GM21825 (cell line): ENCODE results near the gene CLEC18B.
"Not testable (repeated sequence)": the region's sequence is repeated elsewhere in the genome, so short reads cannot be mapped to it uniquely, and the experiment has no call there.

ENCODE experiments used
- ATAC-seq: cut with Tn5 transposase; IDR thresholded peaks from one replicate; pipeline ENCODE4 v1.9.1; 2021; ENCODE audit warnings: mild to moderate bottlenecking, moderate library complexity; ENCODE audit not compliant: unreplicated experiment

Gene CLEC18B

DNA sequence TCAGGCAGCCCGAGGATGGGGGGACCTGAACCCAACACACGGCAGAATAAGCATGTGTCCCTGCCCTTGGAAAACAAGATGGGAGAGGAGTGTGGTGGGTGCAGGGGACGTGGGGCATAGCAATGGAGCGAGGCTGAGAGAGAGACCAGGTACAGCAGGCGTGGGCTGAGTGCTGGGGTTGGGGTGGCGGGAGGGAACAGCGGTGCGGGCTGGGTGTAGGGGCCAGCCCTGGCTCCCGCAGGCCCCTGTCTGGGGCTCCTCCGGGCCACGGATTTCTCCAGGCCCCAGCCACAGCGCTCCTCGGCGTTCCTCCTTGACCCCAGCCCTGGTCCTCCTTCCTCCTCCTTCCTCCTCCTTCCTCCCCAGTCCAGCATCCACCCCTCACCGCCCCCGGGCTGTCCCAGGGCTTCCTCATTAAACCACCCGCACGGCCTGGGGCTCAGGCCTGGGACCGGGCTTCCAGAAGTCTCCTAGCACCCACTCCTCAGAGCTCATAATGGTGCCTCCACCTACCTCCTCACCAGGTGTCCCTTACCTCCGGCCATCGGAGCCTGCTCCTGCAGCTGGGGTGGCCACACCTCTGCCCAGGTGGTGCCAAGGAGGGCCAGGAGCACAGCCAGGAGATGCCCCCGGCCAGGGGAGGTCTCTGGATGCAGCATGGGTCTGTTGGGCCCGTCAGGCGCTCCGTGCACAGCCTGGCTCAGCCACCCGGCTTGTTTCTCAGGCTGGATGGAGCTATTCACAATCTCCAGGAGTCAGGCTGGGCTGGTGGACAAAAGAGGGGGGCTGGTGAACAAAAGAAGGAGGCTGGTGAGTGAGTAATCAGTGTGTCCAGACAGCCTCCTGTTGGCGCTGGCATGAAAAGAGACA is at the start of gene CLEC18B:
Gene CLEC18B, minus strand, starts transcription at position 867 of the 870 bp plus-strand sequence. Its CDS starts 208 bp downstream, at position 659.
- ATAC-seq, result not testable (repeated sequence)

DNA sequence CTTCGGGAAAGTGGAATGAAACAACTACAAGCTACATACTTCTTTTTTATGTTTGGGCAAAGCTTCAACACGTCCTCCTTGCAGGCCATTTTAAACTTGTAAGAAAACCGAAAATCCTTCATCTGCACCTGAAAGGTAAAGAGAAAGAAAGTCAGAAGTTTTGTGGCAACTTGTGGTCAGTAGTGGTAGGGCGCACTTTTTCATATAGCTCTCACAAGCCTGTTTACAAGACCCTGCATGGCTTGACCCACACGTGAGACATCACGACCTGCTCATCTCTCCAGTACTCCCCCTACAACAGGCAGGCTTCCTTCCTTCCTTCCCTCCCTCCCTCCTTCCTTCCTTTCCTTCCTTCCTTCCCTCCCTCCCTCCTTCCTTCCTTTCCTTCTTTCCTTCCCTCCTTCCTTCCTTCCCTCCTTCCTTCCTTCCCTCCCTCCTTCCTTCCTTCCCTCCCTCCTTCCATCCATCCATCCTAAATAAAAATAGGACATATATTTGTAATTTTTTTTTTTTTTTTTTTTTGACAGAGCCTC is 48.7 kb upstream of the CLEC18B start:
- ATAC-seq, result no peak

DNA sequence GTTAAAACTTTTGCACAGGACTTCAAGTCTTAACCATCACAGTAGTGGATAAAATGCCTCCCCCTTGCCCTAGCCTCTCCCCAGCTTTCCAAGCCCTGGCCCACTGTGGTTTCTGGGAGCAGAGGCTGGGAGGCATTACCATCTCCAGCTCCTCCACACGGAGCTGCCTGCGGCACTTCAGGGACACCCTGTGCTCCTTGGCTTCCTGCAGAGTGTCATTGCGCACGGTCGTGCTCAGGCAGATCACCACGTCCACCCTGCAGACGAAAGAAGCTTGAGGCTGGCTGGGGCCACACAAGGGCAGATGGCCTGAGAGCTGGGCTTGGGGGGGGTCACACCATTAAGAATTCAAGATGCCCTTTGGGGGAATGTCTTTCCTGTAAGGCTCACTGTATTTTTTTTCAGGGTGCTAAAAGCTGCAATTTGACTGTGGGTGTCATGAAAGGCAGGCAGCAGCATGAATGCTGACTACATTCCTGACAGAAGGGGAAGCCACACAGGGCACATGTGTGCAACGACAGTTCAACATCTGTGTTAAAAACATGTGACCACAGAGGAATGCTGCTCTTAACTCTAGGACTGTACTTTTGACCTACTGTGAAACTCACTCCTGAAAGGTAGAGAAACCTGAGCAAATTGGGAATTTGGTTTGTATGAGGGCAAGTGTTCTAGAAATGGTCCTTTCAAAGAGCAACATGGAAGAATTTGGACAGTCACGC is 47.7 kb upstream of the CLEC18B start:
- ATAC-seq, result no peak

DNA sequence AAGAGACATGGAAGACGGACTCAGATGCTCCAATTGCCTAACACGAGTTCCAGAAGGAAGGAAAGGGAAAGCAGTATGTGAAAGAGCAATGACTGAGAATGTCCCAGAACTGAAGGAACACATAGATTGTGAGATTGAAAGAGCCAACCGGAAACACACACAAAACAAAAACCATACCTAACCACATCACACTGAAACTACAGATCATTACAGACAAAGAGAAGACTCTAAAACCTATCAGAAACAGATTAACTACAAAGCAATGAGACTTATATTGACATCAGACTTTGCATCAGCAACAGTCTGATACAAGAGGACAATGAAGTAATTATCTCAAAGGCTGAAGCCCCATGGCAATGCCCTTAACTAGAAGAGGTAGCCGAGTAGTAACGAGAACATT is 45.6 kb upstream of the CLEC18B start:
- peak; percentile 57 for ATAC-seq

DNA sequence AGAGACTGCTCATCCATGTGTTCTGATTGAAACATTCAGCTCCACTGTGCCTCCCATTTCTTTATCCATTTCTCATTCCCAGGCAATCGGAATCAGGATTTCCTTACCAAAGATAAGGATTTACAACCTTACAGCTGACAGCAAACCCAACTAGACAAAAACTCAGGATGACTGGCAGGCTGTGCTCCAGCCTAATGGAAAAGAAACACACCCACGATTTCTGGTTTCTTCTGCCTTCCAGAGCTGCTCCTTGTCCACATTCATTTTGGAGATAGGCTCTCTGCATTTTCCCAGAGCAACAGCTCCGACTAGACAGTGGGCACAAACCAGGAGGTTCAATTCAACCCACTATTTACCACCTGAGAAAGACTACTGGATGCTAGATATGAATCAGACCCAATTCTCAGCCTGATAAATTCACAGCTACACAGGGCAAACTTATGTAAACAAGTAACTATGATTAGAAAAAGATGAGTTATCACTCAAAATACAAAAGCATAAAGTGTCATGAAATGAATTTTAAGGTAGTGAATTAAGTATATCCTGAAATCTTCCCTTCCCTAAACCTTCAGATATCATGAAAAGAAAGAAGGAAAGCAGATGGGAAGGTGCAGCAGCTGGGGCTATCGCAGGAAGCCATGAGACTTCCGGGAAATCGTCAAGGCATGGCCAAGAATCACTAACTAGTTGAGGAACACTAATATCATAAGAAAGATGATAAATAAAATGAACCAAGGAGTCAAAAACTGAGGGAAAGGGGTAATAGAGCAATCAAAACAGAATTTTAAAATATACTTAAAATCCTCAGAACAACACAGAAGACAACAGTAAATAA is 44.8 kb upstream of the CLEC18B start:
- ATAC-seq, result no peak

DNA sequence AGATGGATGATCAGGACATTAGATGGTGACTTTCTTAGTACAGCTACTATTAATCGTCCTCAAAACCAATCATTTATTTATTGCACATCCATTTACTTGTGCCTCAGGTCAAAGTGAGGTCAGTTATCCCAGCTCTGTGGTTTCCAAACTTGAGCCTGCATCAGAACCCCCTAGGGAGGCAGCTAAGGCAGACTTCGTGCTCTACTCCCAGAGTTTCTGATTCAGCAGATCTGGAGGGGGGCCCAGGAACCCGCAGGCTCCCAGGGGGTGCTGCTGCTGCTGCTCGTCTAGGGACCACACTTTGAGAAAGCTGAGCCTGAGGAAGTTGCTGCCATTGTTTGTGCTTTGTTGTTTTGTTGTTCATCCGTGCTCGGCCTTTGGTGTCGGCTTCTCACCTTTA is 44.0 kb upstream of the CLEC18B start:
- no peak for ATAC-seq

DNA sequence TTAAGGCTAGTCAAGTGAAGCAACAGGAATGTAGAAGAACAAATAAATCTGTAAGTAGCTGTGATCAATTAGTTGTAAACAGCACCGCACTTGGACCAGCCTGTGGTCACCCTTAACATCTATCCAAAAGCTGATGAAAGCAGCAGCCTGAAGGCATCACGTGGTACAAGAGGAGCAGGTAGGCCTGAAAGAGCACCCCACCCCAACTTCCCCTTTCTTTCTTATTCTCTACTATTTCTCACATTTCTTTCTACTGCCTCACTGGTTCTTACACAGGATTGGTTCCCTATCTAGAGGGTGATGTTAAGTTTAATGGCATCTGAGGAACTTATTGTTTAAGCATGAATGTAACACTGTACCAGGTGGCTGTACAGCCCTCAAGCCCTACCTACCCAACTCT is 42.6 kb upstream of the CLEC18B start:
- ATAC-seq, result no peak

DNA sequence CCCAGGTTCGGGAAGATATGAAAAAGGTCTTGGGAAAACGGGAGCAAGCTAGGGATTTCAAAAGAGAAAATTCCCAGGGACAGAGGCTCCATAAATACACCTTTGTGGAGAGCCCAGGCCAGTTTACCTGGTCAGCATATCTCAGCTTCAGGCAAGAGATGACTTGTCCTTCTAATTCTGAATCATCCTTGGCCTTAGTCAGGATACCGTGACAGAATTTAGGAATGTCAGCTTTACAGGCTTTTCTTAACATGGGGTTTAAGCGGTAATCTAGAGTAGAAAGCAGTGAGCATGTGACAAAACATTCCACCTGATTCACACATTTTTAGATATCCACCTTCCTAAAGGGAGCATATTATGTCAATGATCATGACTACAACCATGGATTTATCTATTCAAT is 41.1 kb upstream of the CLEC18B start:
- ATAC-seq, result no peak

DNA sequence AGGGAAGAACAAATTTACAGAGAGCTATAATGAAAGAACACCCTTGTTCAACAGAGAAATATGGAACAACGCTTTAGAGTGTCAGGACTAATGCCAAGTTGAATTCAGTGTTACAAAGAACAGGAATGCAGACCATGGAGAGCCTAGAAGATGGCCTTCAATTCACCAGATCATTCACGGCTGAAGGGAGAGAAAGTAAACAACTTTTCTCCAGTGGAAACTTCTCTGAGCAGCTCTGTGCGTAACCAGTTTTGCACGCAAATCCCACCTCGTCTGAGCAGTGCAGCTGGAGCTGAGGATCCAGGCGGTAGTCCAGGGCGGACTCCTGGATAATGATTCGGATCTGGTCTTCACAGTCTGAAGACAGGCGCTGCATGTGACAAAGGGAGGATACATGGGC is 40.5 kb upstream of the CLEC18B start:
- ATAC-seq, result no peak

DNA sequence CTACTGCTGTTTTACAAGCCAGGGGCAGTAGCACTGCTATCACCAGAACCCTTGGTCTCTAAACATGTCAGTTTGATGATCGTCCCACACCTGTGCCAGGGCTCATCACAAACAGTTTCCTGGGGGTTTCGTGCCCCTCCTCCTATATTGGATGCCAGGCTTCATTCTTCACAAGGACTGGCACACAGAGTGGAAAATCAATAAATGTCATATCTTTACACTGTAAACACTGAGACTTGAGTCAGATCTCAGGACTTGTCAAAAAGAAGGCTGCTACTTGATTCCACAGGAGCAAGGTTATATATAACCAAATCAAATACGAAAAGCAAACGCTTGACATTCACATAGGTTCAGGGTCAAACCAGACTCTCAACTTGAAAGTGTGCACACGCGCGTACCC is 39.3 kb upstream of the CLEC18B start:
- ATAC-seq, result no peak

DNA sequence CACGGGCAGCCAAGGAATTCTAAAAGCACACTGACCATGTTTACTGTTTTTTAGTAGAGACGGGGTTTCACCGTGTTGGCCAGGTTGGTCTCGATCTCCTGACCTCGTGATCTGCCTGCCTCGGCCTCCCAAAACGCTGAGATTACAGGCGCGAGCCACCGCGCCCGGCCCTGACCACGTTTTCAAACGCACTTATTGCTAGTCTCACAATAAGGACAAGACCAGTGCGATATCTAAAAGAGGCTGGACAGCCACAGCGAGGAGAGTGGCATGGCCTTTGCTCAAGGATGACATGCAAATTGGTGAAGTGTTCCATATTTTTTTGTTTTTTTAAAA is 35.0 kb upstream of the CLEC18B start:
- ATAC-seq, result no peak

DNA sequence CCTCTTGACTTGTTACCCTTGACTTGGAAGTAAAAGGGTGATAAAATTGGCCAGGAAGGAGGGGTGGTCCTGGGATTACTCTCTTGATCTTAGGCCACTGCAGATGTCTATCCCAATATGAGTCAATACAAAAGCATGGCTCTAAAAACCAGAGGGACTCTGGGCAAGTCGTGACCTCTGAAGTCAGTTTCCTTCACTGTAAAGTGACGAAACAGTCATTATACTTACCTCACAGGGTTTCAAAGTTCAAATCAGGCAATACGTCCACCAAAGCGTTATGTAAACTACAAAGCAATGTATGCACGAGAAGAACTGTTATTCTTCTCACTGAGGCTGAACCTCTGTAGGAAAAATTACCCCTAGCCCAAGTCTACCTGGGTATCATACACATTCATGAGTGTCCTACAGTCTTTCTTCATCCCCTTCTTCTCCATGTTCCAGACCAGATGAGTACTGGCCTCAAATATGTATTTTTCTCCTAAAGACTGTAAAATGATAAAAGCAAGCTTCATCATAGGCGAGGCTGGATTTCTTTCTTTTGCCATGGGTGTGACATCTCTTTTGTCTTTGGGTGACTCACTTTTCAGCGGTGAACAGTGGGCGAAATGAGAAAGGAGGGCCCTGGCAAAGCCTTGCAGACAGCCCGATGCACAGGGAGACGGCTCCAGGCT is 34.5 kb upstream of the CLEC18B start:
- no peak for ATAC-seq

DNA sequence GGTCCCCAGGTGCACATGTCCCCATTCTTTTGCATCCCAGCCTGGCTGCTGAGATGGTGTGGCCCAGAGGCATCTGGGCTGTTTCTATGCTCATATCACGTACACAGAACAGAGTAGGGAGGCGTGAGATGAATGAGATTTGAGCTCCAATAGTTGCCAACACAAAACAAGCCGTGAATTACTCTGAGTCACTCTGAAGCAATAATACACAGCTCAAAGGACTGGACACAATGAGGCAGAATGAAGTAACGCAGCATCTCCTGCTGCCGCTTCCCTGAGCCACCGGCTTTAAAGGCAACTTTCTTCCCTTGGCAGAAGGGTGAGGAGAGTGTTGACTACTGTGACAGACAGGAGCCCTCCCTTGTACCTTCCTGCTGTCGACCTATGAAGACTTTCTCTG is 33.9 kb upstream of the CLEC18B start:
- no peak for ATAC-seq

DNA sequence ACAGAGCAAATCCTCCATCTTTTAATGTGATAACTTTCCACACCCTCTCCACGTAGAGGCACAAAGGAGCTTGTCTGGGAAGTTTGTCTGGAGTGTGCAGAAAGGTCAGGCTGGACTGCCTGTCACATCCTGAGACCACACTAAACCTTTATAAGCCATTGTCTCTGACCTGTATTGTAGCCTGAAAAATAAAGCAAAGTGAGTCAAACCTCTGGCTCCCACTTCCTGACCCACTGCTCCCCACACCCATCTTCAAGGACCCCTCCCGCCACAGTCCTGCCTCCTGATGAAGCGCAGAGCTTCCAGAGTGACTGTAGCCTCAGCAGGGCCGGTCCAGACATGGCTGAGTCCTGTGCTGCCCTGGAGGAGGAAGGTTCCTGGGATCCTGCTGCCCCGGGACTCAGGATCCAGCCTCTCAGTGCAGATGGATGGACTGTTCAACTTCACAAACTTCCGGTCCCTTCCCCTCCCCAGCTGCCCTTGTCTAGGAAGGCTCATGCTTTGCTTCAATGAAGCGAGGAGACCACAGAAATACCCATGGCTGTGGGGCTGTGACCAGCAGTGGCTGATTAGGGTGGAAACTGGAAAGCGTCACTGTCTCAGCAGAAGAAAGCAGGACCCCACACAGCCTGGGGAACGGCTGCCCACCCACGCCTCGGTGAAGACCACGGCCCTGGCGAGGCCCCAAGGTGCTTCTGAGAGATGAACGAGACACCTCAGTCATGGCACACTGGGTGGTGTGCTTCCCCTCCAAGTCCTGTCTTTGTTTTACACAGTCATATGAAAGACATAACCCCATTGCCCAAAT is 30.9 kb upstream of the CLEC18B start:
- peak; percentile 88 for ATAC-seq

DNA sequence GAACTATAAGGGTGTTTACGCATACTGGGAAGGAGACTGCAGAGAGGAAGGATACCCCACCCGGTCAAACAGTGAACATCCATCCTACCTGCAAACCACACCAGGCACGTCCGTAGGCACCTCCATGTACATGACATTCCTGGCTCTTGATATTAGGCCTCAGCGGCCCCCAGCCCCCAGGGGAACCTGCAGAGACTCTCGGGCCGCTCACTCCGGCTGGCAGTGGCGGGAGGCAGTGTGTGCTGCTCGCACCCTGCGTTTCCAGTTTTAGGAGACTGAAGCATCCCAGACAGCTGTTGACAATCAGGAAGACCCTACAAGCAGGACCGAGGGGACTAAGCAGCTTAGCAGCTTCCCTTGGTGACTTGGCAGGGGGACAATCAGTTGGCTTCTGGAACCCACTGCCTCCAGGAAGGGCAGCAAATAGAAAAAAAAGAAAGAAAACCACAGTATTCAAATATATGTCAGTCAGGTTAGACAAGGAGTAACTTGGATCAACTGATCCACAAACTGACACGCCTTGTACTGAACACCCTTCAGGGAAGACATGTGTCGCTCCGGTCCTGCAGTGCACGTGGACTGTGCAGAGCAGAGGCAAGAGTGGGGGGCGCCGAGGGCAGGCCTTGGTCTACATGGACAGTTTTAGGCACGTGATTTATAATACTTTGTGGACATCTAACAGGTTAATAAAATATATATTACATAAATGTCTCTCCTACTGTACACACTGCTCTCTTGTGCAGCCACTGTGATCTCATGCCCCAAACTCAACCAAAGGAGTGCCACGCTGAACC is 29.9 kb upstream of the CLEC18B start:
- no peak for ATAC-seq

DNA sequence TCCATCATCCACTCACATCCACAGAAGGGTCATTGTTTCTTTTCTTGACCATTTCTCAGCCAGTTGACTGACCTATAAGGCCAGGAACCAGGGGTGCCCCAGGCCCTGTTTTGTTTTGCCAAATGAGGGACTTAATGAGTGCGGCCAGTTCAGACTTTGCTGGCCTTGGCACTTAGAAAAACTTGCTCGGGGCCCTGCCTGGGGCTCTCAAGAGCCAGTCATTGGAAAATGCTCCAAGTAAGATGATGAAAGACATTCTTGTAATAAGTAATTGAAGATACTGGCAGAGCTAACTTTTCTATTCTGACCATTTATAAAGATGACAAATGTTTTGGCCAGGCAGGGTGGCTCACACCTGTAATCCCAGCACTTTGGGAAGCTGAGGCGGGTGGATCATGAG is 29.0 kb upstream of the CLEC18B start:
- ATAC-seq, result no peak

DNA sequence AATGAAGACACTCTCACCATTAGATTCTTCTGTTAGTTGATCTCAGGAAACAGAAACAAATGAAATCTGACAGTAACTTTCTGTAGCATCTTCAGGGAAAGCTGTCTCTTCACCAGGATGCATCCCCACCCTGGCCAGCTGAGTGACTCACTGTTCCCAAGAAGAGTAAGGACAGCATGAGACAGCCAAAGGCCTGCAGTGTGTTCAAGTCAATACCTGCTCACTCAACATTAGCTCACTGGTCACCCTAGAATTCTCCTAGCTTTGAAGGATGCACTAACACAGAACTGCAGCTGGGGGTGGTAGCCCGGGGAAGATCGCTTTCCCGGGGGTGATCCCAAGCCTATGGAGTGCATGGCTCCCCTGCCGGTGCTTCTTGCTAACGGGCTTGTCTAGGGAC is 28.2 kb upstream of the CLEC18B start:
- ATAC-seq, result no peak

DNA sequence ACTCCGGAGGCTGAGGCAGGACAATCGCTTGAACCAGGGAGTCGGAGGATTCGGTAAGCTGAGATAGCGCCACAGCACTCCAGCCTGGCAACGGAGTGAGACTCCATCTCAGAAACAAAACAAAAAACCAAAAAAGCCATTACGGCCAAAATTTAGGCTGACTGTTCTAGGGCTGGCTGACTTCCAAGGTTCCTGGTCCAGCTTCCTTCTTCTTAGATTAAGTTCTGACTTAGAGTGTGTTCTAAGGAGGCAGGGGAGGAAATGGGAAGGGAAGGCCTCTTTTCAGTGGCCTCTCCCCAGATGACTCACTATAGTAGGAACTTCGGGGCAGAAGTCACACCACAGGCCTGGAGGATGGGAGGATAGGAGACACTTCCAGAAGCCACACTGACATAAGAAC is 27.7 kb upstream of the CLEC18B start:
- no peak for ATAC-seq

DNA sequence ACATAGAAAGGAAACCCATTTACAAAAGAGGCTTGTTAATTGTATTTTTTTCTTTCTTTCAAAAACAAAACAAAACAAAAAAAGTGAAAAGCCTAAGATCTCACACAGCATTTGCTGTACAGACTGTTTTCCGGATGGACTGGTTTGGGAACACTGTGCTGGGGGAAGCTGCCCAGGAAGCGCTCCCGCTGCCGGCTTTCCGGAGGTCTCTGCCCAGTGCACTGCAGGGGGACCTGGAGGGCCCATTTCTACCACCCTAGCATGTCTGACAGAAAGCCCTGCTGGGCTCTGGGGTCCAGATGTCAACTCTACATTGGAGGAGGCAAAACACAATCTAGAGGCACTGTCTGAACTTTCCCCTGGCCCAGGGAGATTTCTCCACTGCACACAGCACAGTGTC is 26.3 kb upstream of the CLEC18B start:
- ATAC-seq, result no peak
